Nephron (organoid): Measurements from ENCODE around the gene ZSWIM4.

Source experiments
- H3K27ac Mint-ChIP-seq, 3 experiments: 2 replicates each; pipeline ENCODE4 v1.8.0; 2020; ENCODE audit warnings: mixed read lengths in 3 of 3, mild to moderate bottlenecking in 2 of 3, moderate library complexity in 1 of 3
- H3K27me3 Mint-ChIP-seq: 2 replicates; pipeline ENCODE4 v1.8.0; 2021; ENCODE audit warnings: low read depth, mild to moderate bottlenecking, moderate library complexity, mixed read lengths
- H3K36me3 Mint-ChIP-seq: 2 replicates; pipeline ENCODE4 v1.8.0; 2020; ENCODE audit warnings: low read depth, mixed read lengths
- H3K4me1 Mint-ChIP-seq: 2 replicates; pipeline ENCODE4 v1.8.0; 2020; ENCODE audit warnings: mixed read lengths
- H3K4me3 Mint-ChIP-seq, 3 experiments: 2 replicates each; pipeline ENCODE4 v1.8.0; 2020; ENCODE audit warnings: mild to moderate bottlenecking in 3 of 3, mixed read lengths in 3 of 3, moderate library complexity in 2 of 3
- H3K9me3 Mint-ChIP-seq: 2 replicates; pipeline ENCODE4 v1.8.0; 2020; ENCODE audit warnings: mixed read lengths
- CTCF ChIP-seq, 3 experiments: fragments of 200-600 bp; sonication (generic); IDR thresholded peaks; one replicate each; pipeline ENCODE4 v1.5.0; 2021; ENCODE audit warnings: antibody characterized with exemption in 3 of 3; ENCODE audit not compliant: unreplicated experiment in 3 of 3

Gene ZSWIM4

GRCh38 chr19:13880059-13881043 lies 85.1 kb downstream of the ZSWIM4 start:
- peak overlapping the region; percentile 95 to 98 (median 95) for H3K27ac Mint-ChIP-seq
- H3K4me1 Mint-ChIP-seq = peaks cover 34% of the 10 kb centered on the region
- H3K36me3 Mint-ChIP-seq = no peaks in the 10 kb centered on the region
- TF ChIP-seq CTCF (IDR thresholded peaks at IDR 0.05; ENCODE audit: unreplicated experiment in 3 of 3) = peak; percentile 97 to 99 (median 98)
- no peaks in the 10 kb centered on the region for H3K27me3 Mint-ChIP-seq
- H3K9me3 Mint-ChIP-seq = no peaks in the 10 kb centered on the region
- H3K4me3 Mint-ChIP-seq = peak overlapping the region; percentile 37 to 56 (median 39)

- Mint-ChIP-seq H3K4me3 (peak overlapping the region in 2 of 3 experiments; percentile 13 to 34), H3K27me3 (no peaks in the 10 kb centered on the region), H3K4me1 (peaks cover 34% of the 10 kb centered on the region), H3K27ac (peak overlapping the region; percentile 95 to 98 (median 95)), H3K36me3 (no peaks in the 10 kb centered on the region), H3K9me3 (no peaks in the 10 kb centered on the region)
- no peak for TF ChIP-seq CTCF (IDR thresholded peaks at IDR 0.05; ENCODE audit: unreplicated experiment in 3 of 3)
Measured at GRCh38 chr19:13881251-13881691, 86.0 kb downstream of the ZSWIM4 start.
